ENCODE measurements around the gene TMEM185B. TPM values are rescaled to one million over a fixed set of nuclear protein-coding genes. Genes with fewer than 3 reads are reported as not detected.

Gene TMEM185B
- total RNA-seq, 2 experiments from 2014 or later, result 17.7 to 19.0 TPM

GRCh38 chr2:120192280-120192679, 30.9 kb downstream of the TMEM185B start:
- Histone ChIP-seq H3K4me3 (ENCODE audit: low read length) (no peak overlapping the region), H3K9me3 (ENCODE audit: control insufficient read depth in 1 of 2, insufficient read depth in 1 of 2, low read length in 2 of 2) (peaks cover 10 to 19% of the 10 kb centered on the region in 2 experiments), H3K27me3 (ENCODE audit: control insufficient read depth in 1 of 2, insufficient read depth in 2 of 2, low read length in 2 of 2) (no peaks in the 10 kb centered on the region), H3K4me1 (ENCODE audit: insufficient read depth, low read length) (no peaks in the 10 kb centered on the region), H3K27ac (ENCODE audit: low read depth in 1 of 2, low read length in 2 of 2) (no peak overlapping the region), H3K36me3 (ENCODE audit: insufficient read depth, low read length) (no peaks in the 10 kb centered on the region)
- Mint-ChIP-seq H3K27ac (no peak overlapping the region), H3K4me3 (no peak overlapping the region), H3K9me3 (peaks cover 19% of the 10 kb centered on the region), H3K27me3 (no peaks in the 10 kb centered on the region), H3K36me3 (ENCODE audit: low read depth) (peaks cover 16% of the 10 kb centered on the region), H3K4me1 (ENCODE audit: low read depth) (no peaks in the 10 kb centered on the region)
- TF ChIP-seq, protein P1, sequence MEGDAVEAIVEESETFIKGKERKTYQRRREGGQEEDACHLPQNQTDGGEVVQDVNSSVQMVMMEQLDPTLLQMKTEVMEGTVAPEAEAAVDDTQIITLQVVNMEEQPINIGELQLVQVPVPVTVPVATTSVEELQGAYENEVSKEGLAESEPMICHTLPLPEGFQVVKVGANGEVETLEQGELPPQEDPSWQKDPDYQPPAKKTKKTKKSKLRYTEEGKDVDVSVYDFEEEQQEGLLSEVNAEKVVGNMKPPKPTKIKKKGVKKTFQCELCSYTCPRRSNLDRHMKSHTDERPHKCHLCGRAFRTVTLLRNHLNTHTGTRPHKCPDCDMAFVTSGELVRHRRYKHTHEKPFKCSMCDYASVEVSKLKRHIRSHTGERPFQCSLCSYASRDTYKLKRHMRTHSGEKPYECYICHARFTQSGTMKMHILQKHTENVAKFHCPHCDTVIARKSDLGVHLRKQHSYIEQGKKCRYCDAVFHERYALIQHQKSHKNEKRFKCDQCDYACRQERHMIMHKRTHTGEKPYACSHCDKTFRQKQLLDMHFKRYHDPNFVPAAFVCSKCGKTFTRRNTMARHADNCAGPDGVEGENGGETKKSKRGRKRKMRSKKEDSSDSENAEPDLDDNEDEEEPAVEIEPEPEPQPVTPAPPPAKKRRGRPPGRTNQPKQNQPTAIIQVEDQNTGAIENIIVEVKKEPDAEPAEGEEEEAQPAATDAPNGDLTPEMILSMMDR (IDR thresholded peaks at IDR 0.05), result no peak
- POLR2A ChIA-PET, result no interaction called here
- ATAC-seq (ENCODE audit: poor library complexity), result no peak
- intact Hi-C loops (cut with DNase I, micrococcal nuclease), result no loop called here
- CTCF ChIA-PET, result no interaction called here
- no peak for DNase-seq

DNA sequence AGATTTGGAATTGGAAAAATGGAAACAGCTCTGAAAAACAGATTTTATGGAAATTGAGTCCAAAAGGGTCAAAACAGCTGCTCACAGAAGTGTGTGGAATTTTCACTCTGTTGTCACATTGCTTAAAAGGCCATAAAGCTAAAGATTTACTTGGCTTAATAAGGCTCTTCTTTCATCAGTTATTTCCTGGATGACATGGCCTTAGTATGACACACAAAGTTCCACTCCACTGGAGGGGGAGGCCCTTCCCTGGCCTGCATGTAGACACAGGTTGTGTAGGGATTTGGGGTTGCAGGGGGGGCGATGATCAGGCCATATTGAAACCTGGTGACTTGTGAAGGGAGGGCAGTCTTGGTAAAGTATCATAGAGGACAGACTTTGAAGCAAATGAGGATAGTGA, 34.0 kb downstream of the TMEM185B start:
- ChIA-PET CTCF (no interaction called here), POLR2A (no interaction called here)
- DNase-seq, result no peak
- Mint-ChIP-seq H3K27ac (no peak overlapping the region), H3K36me3 (ENCODE audit: low read depth) (peaks cover 16% of the 10 kb centered on the region), H3K4me1 (ENCODE audit: low read depth) (no peaks in the 10 kb centered on the region), H3K27me3 (no peaks in the 10 kb centered on the region), H3K4me3 (no peak overlapping the region), H3K9me3 (peaks cover 13% of the 10 kb centered on the region)
- H3K27ac ChIP-seq (ENCODE audit: low read depth in 1 of 2, low read length in 2 of 2), result no peak overlapping the region
- no peaks in the 10 kb centered on the region for H3K27me3 ChIP-seq (ENCODE audit: control insufficient read depth in 1 of 2, insufficient read depth in 2 of 2, low read length in 2 of 2)
- H3K9me3 ChIP-seq (ENCODE audit: control insufficient read depth in 1 of 2, insufficient read depth in 1 of 2, low read length in 2 of 2), result peaks cover 0 to 13% of the 10 kb centered on the region in 2 experiments
- H3K36me3 ChIP-seq (ENCODE audit: insufficient read depth, low read length), result no peaks in the 10 kb centered on the region
- H3K4me1 ChIP-seq (ENCODE audit: insufficient read depth, low read length), result no peaks in the 10 kb centered on the region
- TF ChIP-seq, protein P1 (IDR thresholded peaks at IDR 0.05), result no peak
- H3K4me3 ChIP-seq (ENCODE audit: low read length), result no peak overlapping the region
- intact Hi-C loops (cut with DNase I, micrococcal nuclease), result no loop called here
- no peak for ATAC-seq (ENCODE audit: poor library complexity)

DNA sequence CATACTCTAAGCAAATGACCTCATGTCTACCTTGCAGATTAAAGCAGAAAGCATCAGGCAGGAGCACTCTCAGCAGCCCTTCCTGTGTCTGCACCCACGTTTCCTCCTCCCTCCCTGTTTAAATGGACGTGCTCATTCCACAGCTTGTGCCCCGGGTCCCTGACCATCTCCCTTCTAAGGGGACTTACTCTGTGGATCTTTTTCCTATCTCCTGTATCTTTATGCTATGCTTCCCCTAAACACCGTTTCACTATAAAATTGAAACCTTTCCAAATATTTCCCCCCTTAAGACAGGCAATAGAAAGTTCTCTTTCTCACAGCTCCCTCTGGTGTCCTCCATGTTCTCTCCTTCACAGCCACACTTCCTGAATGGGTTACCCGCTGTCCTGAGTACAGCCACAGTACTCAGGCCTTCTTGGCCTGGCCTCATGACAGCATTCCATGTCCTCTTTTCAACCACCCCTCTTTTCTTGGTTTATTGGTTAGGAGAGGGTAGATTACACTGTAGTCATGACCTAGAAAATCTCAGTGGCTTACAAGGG, 41.1 kb downstream of the TMEM185B start:
- Mint-ChIP-seq H3K4me3 (peak overlapping the region; percentile 72), H3K36me3 (ENCODE audit: low read depth) (peaks cover under 1% of the 10 kb centered on the region), H3K9me3 (no peaks in the 10 kb centered on the region), H3K4me1 (ENCODE audit: low read depth) (peaks cover 57% of the 10 kb centered on the region), H3K27me3 (no peaks in the 10 kb centered on the region), H3K27ac (peak overlapping the region; percentile 78)
- Histone ChIP-seq H3K4me1 (ENCODE audit: insufficient read depth, low read length) (peaks cover 44% of the 10 kb centered on the region), H3K9me3 (ENCODE audit: control insufficient read depth in 1 of 2, insufficient read depth in 1 of 2, low read length in 2 of 2) (no peaks in the 10 kb centered on the region), H3K27ac (ENCODE audit: low read depth in 1 of 2, low read length in 2 of 2) (peak overlapping the region in 1 of 2 donors; percentile 8), H3K36me3 (ENCODE audit: insufficient read depth, low read length) (no peaks in the 10 kb centered on the region), H3K27me3 (ENCODE audit: control insufficient read depth in 1 of 2, insufficient read depth in 2 of 2, low read length in 2 of 2) (no peaks in the 10 kb centered on the region), H3K4me3 (ENCODE audit: low read length) (peak overlapping the region; percentile 28)
- TF ChIP-seq, protein P1 (IDR thresholded peaks at IDR 0.05), result peak; percentile 9
- DNase-seq (peak in 3 of 14 experiments; percentile 18 to 34 (median 22)), ATAC-seq (ENCODE audit: poor library complexity) (no peak)
- ChIA-PET POLR2A (interaction anchor here (1.0 kb wide), 1 partner anchor 101 kb away, joined by 3 read pairs; no protein-coding TSS in a partner anchor), CTCF (no interaction called here)
- intact Hi-C loops (cut with DNase I, micrococcal nuclease), result no loop called here
